MM.1S (cell line): ENCODE data around the gene TMEM272.

Experiments used
- DNase-seq: peaks from one replicate; pipeline ENCODE4 v3.0.0-alpha.2; 2015
- H2AFZ ChIP-seq: fragments of 300-600 bp; sonication (generic); 2 replicates; pipeline ENCODE4 v1.6.0; 2016; ENCODE audit warnings: antibody characterized with exemption, low read length
- H3F3A ChIP-seq: fragments of 300-600 bp; sonication (generic); 2 replicates; pipeline ENCODE4 v1.6.1; 2016; ENCODE audit warnings: mild to moderate bottlenecking, antibody characterized with exemption, low read length, moderate library complexity, mixed read lengths; ENCODE audit not compliant: insufficient read depth
- H3K27ac ChIP-seq: fragments of 300-600 bp; sonication (generic); 2 replicates; pipeline ENCODE4 v1.5.1; 2016; ENCODE audit warnings: mild to moderate bottlenecking, low read length
- H3K27me3 ChIP-seq: fragments of 300-600 bp; sonication (generic); replicated peaks from 2 replicates; pipeline ENCODE4 v1.6.0; 2016; ENCODE audit warnings: low read length; ENCODE audit not compliant: insufficient read depth
- H3K36me3 ChIP-seq: fragments of 300-600 bp; sonication (generic); replicated peaks from 2 replicates; pipeline ENCODE4 v1.6.1; 2016; ENCODE audit warnings: mild to moderate bottlenecking, low read length, mixed read lengths; ENCODE audit not compliant: insufficient read depth
- H3K4me1 ChIP-seq: fragments of 300-600 bp; sonication (generic); 2 replicates; pipeline ENCODE4 v1.6.1; 2016; ENCODE audit warnings: low read length, mixed read lengths
- H3K4me2 ChIP-seq: fragments of 300-600 bp; sonication (generic); 2 replicates; pipeline ENCODE4 v1.6.0; 2016; ENCODE audit warnings: low read depth, low read length
- H3K4me3 ChIP-seq: fragments of 300-600 bp; sonication (generic); 2 replicates; pipeline ENCODE4 v1.5.1; 2016; ENCODE audit warnings: low read length, mixed read lengths
- H3K79me2 ChIP-seq: fragments of 300-600 bp; sonication (generic); 2 replicates; pipeline ENCODE4 v1.6.1; 2016; ENCODE audit warnings: mixed run types, low read length, mixed read lengths
- H3K9ac ChIP-seq: fragments of 300-600 bp; sonication (generic); 2 replicates; pipeline ENCODE4 v1.6.1; 2016; ENCODE audit warnings: low read length, mixed read lengths
- H3K9me2 ChIP-seq: fragments of 300-600 bp; sonication (generic); replicated peaks from 2 replicates; pipeline ENCODE4 v1.6.1; 2016; ENCODE audit warnings: mild to moderate bottlenecking, low read length, mixed read lengths; ENCODE audit not compliant: insufficient read depth
- H3K9me3 ChIP-seq: fragments of 300-600 bp; sonication (generic); replicated peaks from 2 replicates; pipeline ENCODE4 v1.6.1; 2016; ENCODE audit warnings: mild to moderate bottlenecking, low read length, mixed read lengths; ENCODE audit not compliant: insufficient read depth
- H4K20me1 ChIP-seq: fragments of 300-600 bp; sonication (generic); 2 replicates; pipeline ENCODE4 v1.6.1; 2016; ENCODE audit warnings: mild to moderate bottlenecking, low read length, moderate library complexity, mixed read lengths; ENCODE audit not compliant: insufficient read depth
- CTCF ChIP-seq: fragments of 300-600 bp; sonication (generic); IDR thresholded peaks from 2 replicates; pipeline ENCODE4 v1.5.1; 2016; ENCODE audit warnings: antibody characterized with exemption, low read length, mixed read lengths
- EZH2 ChIP-seq: fragments of 300-600 bp; sonication (generic); optimal IDR thresholded peaks from 2 replicates; pipeline ENCODE3; 2017; ENCODE audit warnings: low read depth, mild to moderate bottlenecking, antibody characterized with exemption, low read length, mixed read lengths
- EZH2phosphoT487 ChIP-seq: fragments of 300-600 bp; sonication (generic); IDR thresholded peaks from 2 replicates; pipeline ENCODE4 v1.6.1; 2018; ENCODE audit warnings: antibody characterized with exemption, low read length

Gene TMEM272

DNA sequence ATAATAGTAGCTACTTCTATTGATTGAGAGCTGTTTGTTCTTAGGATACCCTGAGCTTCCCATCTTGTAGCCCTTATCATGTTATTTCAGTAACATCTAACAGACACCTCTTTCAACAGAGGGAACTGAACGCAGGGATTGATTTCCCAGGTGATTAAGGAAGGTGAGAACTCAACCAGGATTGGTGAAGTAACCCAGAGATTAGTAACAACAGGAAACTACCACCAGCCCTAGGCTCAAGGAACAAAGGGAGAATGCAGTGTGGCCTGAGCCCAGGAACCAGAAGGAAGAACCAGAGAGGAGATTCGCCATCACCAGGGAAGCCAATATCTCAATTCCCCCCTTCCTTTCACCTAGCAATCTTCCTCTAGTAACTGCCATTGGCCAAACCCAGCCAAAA, 49.6 kb downstream of the TMEM272 start:
- DNase-seq: no peak
- Histone ChIP-seq H3F3A (no peaks in the 10 kb centered on the region), H3K4me2 (no peak overlapping the region), H3K9ac (no peak overlapping the region), H3K9me3 (no peaks in the 10 kb centered on the region), H2AFZ (no peak overlapping the region), H3K27ac (no peak overlapping the region), H3K4me1 (no peaks in the 10 kb centered on the region), H3K27me3 (no peaks in the 10 kb centered on the region), H3K9me2 (no peaks in the 10 kb centered on the region), H3K79me2 (no peaks in the 10 kb centered on the region), H3K4me3 (no peak overlapping the region), H3K36me3 (no peaks in the 10 kb centered on the region), H4K20me1 (no peaks in the 10 kb centered on the region)
- TF ChIP-seq EZH2: no peak
- TF ChIP-seq CTCF: no peak
- no peak for TF ChIP-seq EZH2phosphoT487

DNA sequence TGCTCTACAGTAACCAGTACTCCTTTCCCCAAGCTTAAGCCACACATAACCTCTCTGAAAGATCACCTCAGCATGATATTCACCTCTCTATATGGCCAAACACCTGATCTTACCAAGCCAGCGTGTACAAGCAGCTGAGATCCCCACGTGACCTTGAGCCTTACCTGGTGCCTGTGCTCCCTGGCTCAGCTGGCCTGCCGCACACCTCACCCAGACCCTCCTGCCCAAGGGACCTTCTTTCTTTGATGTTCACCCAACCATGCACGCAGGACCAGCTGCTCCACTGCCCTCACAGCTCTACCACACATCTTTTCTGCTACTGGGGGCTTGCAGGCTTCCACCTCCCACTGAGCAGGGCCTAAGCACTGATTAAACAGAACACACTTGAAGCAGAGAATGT, 50.0 kb downstream of the TMEM272 start:
- no peak overlapping the region for H2AFZ ChIP-seq
- H3K4me3 ChIP-seq: no peak overlapping the region
- H3K4me2 ChIP-seq: no peak overlapping the region
- no peaks in the 10 kb centered on the region for H3K9me3 ChIP-seq
- no peaks in the 10 kb centered on the region for H3K27me3 ChIP-seq
- H3K27ac ChIP-seq: no peak overlapping the region
- DNase-seq: no peak
- H3K79me2 ChIP-seq: no peaks in the 10 kb centered on the region
- no peaks in the 10 kb centered on the region for H3K36me3 ChIP-seq
- H3F3A ChIP-seq: no peaks in the 10 kb centered on the region
- no peaks in the 10 kb centered on the region for H4K20me1 ChIP-seq
- no peak overlapping the region for H3K9ac ChIP-seq
- no peaks in the 10 kb centered on the region for H3K4me1 ChIP-seq
- no peaks in the 10 kb centered on the region for H3K9me2 ChIP-seq
- TF ChIP-seq CTCF: no peak
- no peak for TF ChIP-seq EZH2
- TF ChIP-seq EZH2phosphoT487: no peak

GRCh38 chr13:51793570-51794271, 51.3 kb downstream of the TMEM272 start:
- no peak overlapping the region for H3K4me2 ChIP-seq
- H2AFZ ChIP-seq: no peak overlapping the region
- TF ChIP-seq EZH2phosphoT487 (no peak), CTCF (no peak), EZH2 (no peak)

More at GRCh38 chr13:51793570-51794271, 51.3 kb downstream of the TMEM272 start:
- Histone ChIP-seq H3F3A (no peaks in the 10 kb centered on the region), H3K9me2 (no peaks in the 10 kb centered on the region), H3K4me1 (no peaks in the 10 kb centered on the region), H3K27ac (no peak overlapping the region), H3K36me3 (no peaks in the 10 kb centered on the region), H3K9me3 (no peaks in the 10 kb centered on the region), H3K79me2 (no peaks in the 10 kb centered on the region), H4K20me1 (no peaks in the 10 kb centered on the region), H3K9ac (no peak overlapping the region), H3K4me3 (no peak overlapping the region), H3K27me3 (no peaks in the 10 kb centered on the region)
- DNase-seq: no peak
